ENCODE results near the gene MMEL1.
"Not testable (repeated sequence)": the region's sequence is repeated elsewhere in the genome, so short reads cannot be mapped to it uniquely, and the experiment has no call there.

MMEL1 gene

GRCh38 chr1:2625748-2626147, 7.1 kb downstream of the MMEL1 start:
- not testable (repeated sequence) for DNase-seq

GRCh38 chr1:2625311-2625710, 7.5 kb downstream of the MMEL1 start:
- DNase-seq = no peak

GRCh38 chr1:2624735-2625300, 8.0 kb downstream of the MMEL1 start:
- no peak for DNase-seq

- DNase-seq = no peak
These were observed 9.1 kb downstream of the MMEL1 start for GRCh38 chr1:2623571-2624337.

- DNase-seq = no peak
These were observed 14.8 kb downstream of the MMEL1 start for GRCh38 chr1:2617971-2618470.

- DNase-seq = no peak
These were observed 18.7 kb downstream of the MMEL1 start for GRCh38 chr1:2614145-2614544.

- no peak for DNase-seq
These were observed 20.0 kb downstream of the MMEL1 start for GRCh38 chr1:2612591-2613365.

- no peak for DNase-seq
These were observed 21.0 kb downstream of the MMEL1 start for GRCh38 chr1:2611621-2612437.

GRCh38 chr1:2611031-2611501, 21.8 kb downstream of the MMEL1 start:
- no peak for DNase-seq

GRCh38 chr1:2610036-2610959, 22.5 kb downstream of the MMEL1 start:
- no peak for DNase-seq

- no peak for DNase-seq
These were observed 23.3 kb downstream of the MMEL1 start for GRCh38 chr1:2609319-2610035.

GRCh38 chr1:2607641-2608091, 25.1 kb downstream of the MMEL1 start:
- DNase-seq = no peak

GRCh38 chr1:2606881-2607621, 25.8 kb downstream of the MMEL1 start:
- DNase-seq = no peak

GRCh38 chr1:2606396-2606880, 26.4 kb downstream of the MMEL1 start:
- DNase-seq = no peak

- DNase-seq = no peak
These were observed 27.1 kb downstream of the MMEL1 start for GRCh38 chr1:2605509-2606395.

GRCh38 chr1:2604844-2605508, 27.8 kb downstream of the MMEL1 start:
- DNase-seq = no peak

- DNase-seq = no peak
These were observed 28.5 kb downstream of the MMEL1 start for GRCh38 chr1:2604156-2604843.

Data from stimulated activated naive CD4-positive, alpha-beta T cell treated with Interleukin-2 at 50 U/mL for 16 hours (primary cell).